ENCODE results near the gene MARCKS. TPM values are rescaled to one million over a fixed set of nuclear protein-coding genes. Genes with fewer than 3 reads are reported as not detected.

MARCKS gene
- total RNA-seq, 1 donor from 2014 or later = 669 TPM

DNA sequence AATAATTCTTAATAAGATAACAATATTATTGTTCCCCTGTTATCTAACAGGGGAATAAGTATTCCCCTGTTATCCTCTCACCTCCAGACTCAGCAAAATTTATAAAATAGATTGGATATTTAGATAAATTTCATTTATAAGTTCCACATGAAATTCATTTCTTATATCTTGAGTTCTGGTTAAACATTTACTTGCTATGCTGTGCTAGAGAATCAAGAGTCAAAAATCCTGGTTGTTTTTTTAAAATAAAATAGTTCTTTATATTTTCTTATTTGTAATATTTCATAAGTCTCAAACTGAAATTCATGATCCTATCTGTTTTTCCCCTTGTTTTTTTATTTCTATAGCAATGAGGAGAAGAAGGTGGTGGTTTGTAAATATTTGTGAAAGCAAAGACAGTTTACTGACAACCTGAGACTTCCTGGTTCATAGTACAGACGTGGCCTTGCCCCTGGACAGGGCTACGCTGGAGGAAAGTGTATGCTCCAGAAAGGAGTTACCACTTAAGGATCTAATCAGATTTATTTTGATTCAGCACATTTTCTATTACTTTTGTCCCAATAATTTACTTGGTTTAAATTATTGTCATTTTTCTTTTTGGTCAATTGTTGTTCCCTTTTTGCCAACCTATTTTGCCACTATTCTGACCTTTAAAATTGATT lies 37.8 kb upstream of the MARCKS start:
- no peak overlapping the region for H3K4me3 Mint-ChIP-seq (ENCODE audit: unreplicated experiment)
- no peak overlapping the region for H3K27ac Mint-ChIP-seq (ENCODE audit: unreplicated experiment)
- no peaks in the 10 kb centered on the region for H3K9me3 Mint-ChIP-seq (ENCODE audit: unreplicated experiment)
- H3K36me3 Mint-ChIP-seq (ENCODE audit: low read depth, unreplicated experiment) = no peaks in the 10 kb centered on the region
- H3K27me3 Mint-ChIP-seq (ENCODE audit: unreplicated experiment) = peaks cover 2% of the 10 kb centered on the region
- no peak for DNase-seq (ENCODE audit: low spot score)
- TF ChIP-seq, protein P1, sequence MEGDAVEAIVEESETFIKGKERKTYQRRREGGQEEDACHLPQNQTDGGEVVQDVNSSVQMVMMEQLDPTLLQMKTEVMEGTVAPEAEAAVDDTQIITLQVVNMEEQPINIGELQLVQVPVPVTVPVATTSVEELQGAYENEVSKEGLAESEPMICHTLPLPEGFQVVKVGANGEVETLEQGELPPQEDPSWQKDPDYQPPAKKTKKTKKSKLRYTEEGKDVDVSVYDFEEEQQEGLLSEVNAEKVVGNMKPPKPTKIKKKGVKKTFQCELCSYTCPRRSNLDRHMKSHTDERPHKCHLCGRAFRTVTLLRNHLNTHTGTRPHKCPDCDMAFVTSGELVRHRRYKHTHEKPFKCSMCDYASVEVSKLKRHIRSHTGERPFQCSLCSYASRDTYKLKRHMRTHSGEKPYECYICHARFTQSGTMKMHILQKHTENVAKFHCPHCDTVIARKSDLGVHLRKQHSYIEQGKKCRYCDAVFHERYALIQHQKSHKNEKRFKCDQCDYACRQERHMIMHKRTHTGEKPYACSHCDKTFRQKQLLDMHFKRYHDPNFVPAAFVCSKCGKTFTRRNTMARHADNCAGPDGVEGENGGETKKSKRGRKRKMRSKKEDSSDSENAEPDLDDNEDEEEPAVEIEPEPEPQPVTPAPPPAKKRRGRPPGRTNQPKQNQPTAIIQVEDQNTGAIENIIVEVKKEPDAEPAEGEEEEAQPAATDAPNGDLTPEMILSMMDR (IDR thresholded peaks at IDR 0.05; ENCODE audit: unreplicated experiment) = no peak
- no peaks in the 10 kb centered on the region for H3K4me1 Mint-ChIP-seq (ENCODE audit: unreplicated experiment)

DNA sequence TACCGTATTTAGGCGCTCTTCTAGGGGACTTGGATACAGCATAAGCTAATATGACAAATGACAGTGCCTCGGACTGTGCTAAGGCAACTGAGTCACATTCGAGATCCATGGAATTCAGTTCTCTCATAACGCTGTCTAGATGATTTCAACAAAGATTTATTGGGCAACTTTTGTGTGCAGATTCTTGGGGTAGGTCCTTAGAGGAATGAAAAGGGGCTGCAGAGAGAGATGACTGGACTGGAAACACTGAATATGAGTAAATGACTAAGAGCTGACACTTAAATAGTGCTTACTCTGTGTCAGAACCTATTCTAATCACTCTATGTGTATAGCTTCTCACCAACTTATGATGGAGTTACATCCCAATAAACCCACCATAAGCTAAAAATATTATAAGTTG lies 36.4 kb upstream of the MARCKS start:
- TF ChIP-seq, protein P1 (IDR thresholded peaks at IDR 0.05; ENCODE audit: unreplicated experiment) = no peak

DNA sequence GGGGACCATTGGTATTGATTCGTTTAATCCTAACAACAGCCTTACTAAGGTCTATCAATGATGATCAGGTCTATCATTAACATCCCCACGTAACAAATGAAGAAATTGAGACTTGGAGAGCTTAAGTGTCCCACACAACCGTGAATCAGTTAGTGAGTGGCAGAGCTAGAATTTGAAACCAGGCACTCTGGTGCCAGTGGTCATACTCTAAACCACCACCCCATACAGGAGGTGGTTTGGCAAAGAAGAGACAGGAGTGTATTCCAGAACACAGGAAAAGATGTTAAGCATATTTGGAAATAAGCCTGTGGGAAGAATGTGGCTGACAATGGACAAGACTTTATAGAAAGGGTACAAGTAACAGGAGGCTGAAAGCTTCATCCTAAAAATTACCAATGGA lies 35.7 kb upstream of the MARCKS start:
- no peak overlapping the region for H3K4me3 Mint-ChIP-seq (ENCODE audit: unreplicated experiment)
- H3K9me3 Mint-ChIP-seq (ENCODE audit: unreplicated experiment) = no peaks in the 10 kb centered on the region
- no peaks in the 10 kb centered on the region for H3K4me1 Mint-ChIP-seq (ENCODE audit: unreplicated experiment)
- DNase-seq (ENCODE audit: low spot score) = no peak
- no peaks in the 10 kb centered on the region for H3K36me3 Mint-ChIP-seq (ENCODE audit: low read depth, unreplicated experiment)
- peaks cover 2% of the 10 kb centered on the region for H3K27me3 Mint-ChIP-seq (ENCODE audit: unreplicated experiment)
- TF ChIP-seq, protein P1 (IDR thresholded peaks at IDR 0.05; ENCODE audit: unreplicated experiment) = no peak
- peak overlapping the region; percentile 65 for H3K27ac Mint-ChIP-seq (ENCODE audit: unreplicated experiment)

More for the DNA sequence above, 36.4 kb upstream of the MARCKS start:
- H3K9me3 Mint-ChIP-seq (ENCODE audit: unreplicated experiment) = no peaks in the 10 kb centered on the region
- H3K4me1 Mint-ChIP-seq (ENCODE audit: unreplicated experiment) = no peaks in the 10 kb centered on the region
- no peak overlapping the region for H3K27ac Mint-ChIP-seq (ENCODE audit: unreplicated experiment)
- DNase-seq (ENCODE audit: low spot score) = no peak
- peaks cover 2% of the 10 kb centered on the region for H3K27me3 Mint-ChIP-seq (ENCODE audit: unreplicated experiment)
- no peaks in the 10 kb centered on the region for H3K36me3 Mint-ChIP-seq (ENCODE audit: low read depth, unreplicated experiment)
- H3K4me3 Mint-ChIP-seq (ENCODE audit: unreplicated experiment) = no peak overlapping the region

DNA sequence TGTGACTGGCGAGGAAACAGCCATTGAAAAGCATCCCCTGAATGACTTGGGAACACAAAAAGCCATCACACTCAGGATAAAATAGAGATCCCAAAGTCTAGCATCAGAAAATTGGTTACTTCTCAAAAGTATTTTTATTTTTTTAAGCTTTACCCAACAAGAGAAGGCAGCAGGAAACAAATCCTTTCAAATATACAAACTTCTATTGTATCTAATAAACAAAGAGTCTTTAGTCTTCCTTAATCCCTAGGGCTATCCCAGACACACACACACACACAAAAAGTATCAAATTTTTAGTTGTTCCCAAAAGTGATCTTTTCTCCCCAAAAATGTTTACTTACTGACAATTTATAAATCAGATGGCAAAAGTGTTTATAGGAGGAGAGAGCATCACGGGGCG lies 33.2 kb upstream of the MARCKS start:
- DNase-seq (ENCODE audit: low spot score) = no peak
- Mint-ChIP-seq H3K4me3 (ENCODE audit: unreplicated experiment) (no peak overlapping the region), H3K4me1 (ENCODE audit: unreplicated experiment) (no peaks in the 10 kb centered on the region), H3K9me3 (ENCODE audit: unreplicated experiment) (no peaks in the 10 kb centered on the region), H3K27me3 (ENCODE audit: unreplicated experiment) (peaks cover 2% of the 10 kb centered on the region), H3K36me3 (ENCODE audit: low read depth, unreplicated experiment) (no peaks in the 10 kb centered on the region), H3K27ac (ENCODE audit: unreplicated experiment) (no peak overlapping the region)
- TF ChIP-seq, protein P1 (IDR thresholded peaks at IDR 0.05; ENCODE audit: unreplicated experiment) = no peak

DNA sequence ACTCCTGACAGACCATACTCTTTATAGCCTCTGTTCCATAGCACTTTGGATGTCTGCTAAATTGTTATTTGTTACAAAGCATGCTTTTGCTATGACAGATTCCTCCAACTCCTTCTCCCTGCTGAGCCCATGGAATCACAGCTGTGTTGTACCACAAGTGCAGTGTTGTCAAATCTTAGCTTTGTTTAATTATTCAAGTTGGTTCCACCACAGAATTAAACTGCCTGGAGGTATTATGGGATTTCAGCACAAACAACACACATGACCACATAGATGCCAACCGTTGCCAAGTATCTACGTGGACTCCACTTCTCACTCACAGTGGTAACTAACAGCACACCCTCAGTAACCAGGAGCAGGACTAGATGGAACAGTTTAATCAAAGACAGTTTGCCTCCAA lies 32.7 kb upstream of the MARCKS start:
- H3K36me3 Mint-ChIP-seq (ENCODE audit: low read depth, unreplicated experiment) = no peaks in the 10 kb centered on the region
- DNase-seq (ENCODE audit: low spot score) = no peak
- peaks cover 2% of the 10 kb centered on the region for H3K4me1 Mint-ChIP-seq (ENCODE audit: unreplicated experiment)
- no peaks in the 10 kb centered on the region for H3K9me3 Mint-ChIP-seq (ENCODE audit: unreplicated experiment)
- no peak overlapping the region for H3K4me3 Mint-ChIP-seq (ENCODE audit: unreplicated experiment)
- TF ChIP-seq, protein P1 (IDR thresholded peaks at IDR 0.05; ENCODE audit: unreplicated experiment) = no peak
- peaks cover 2% of the 10 kb centered on the region for H3K27me3 Mint-ChIP-seq (ENCODE audit: unreplicated experiment)
- H3K27ac Mint-ChIP-seq (ENCODE audit: unreplicated experiment) = no peak overlapping the region
